Dermis blood vessel endothelial cell (primary cell): ENCODE results near the gene HOXD10. TPM values are rescaled to one million over a fixed set of nuclear protein-coding genes. Genes with fewer than 3 reads are reported as not detected.

ENCODE experiments used
- DNase-seq: peaks from one replicate; pipeline ENCODE4 v3.0.0; 2010
- total RNA-seq: library from RNA; depleted of rRNA; stranded (reverse); fragments of >200 nt; gene quantifications from 2 replicates; pipeline ENCODE4 v1.2.3, GENCODE V29; 2014

Gene HOXD10
- total RNA-seq, 1 donor from 2014 or later = 7.7 TPM

- peak; percentile 64 for DNase-seq
These were observed 7.0 kb downstream of the HOXD10 start for GRCh38 chr2:176123411-176124109.

GRCh38 chr2:176124110-176124946, 7.8 kb downstream of the HOXD10 start:
- no peak for DNase-seq

- peak; percentile 43 for DNase-seq
These were observed 8.6 kb downstream of the HOXD10 start for GRCh38 chr2:176124947-176125771.

GRCh38 chr2:176125772-176126054, 9.1 kb downstream of the HOXD10 start:
- DNase-seq = peak; percentile 60

GRCh38 chr2:176126929-176127773, 10.6 kb downstream of the HOXD10 start:
- DNase-seq = peak; percentile 91

- DNase-seq = no peak
These were observed 11.1 kb downstream of the HOXD10 start for GRCh38 chr2:176127774-176128072.

GRCh38 chr2:176128172-176128981, 11.8 kb downstream of the HOXD10 start:
- peak; percentile 60 for DNase-seq

GRCh38 chr2:176128982-176129796, 12.6 kb downstream of the HOXD10 start, which contains the start of gene HOXD8:
HOXD8 (plus strand) TSS chr2:176129705; CDS start chr2:176130367, 662 bp downstream.
- peak; percentile 96 for DNase-seq

GRCh38 chr2:176129813-176130146, 13.2 kb downstream of the HOXD10 start:
- DNase-seq = no peak

GRCh38 chr2:176130147-176130956, 13.8 kb downstream of the HOXD10 start:
- DNase-seq = peak; percentile 82

- peak; percentile 40 for DNase-seq
These were observed 14.6 kb downstream of the HOXD10 start for GRCh38 chr2:176130957-176131847.

- no peak for DNase-seq
These were observed 15.2 kb downstream of the HOXD10 start for GRCh38 chr2:176131848-176132158.

- peak; percentile 82 for DNase-seq
These were observed 15.9 kb downstream of the HOXD10 start for GRCh38 chr2:176132205-176133171.

GRCh38 chr2:176133389-176133788, 16.8 kb downstream of the HOXD10 start:
- DNase-seq = peak; percentile 37

- peak; percentile 9 for DNase-seq
These were observed 17.5 kb downstream of the HOXD10 start for GRCh38 chr2:176134035-176134434.

GRCh38 chr2:176135035-176135440, 18.5 kb downstream of the HOXD10 start:
- peak; percentile 68 for DNase-seq
